Keratinocyte (primary cell): ENCODE measurements around the gene MAMDC2. TPM values are rescaled to one million over a fixed set of nuclear protein-coding genes. Genes with fewer than 3 reads are reported as not detected.

Source experiments
- DNase-seq: peaks from one replicate; pipeline ENCODE4 v3.0.0-alpha.2; 2011; ENCODE audit warnings: low read depth, missing footprints, low spot score
- FAIRE-seq: peaks from 2 replicates; lab custom pipeline; 2011; peaks lifted over from hg19 to GRCh38; lab: Jason Lieb, UNC
- H2AFZ ChIP-seq: 2 replicates; pipeline ENCODE4 v1.6.0; 2012; ENCODE audit warnings: low read length, control low read depth, inconsistent platforms; ENCODE audit not compliant: control insufficient read depth
- H3K27ac ChIP-seq: 2 replicates; pipeline ENCODE4 v1.5.1; 2011; ENCODE audit warnings: low read length; ENCODE audit not compliant: control insufficient read depth, insufficient read depth
- H3K27me3 ChIP-seq: 3 replicates; pipeline ENCODE4 v1.6.0; 2011; ENCODE audit warnings: low read length; ENCODE audit not compliant: control insufficient read depth, insufficient read depth; ENCODE audit errors: extremely low read depth
- H3K36me3 ChIP-seq, 2 experiments: 2 replicates in 1 of 2; 3 replicates in 1 of 2; pipeline ENCODE4 v1.5.1; 2011; ENCODE audit warnings: low read length in 2 of 2, mild to moderate bottlenecking in 1 of 2; ENCODE audit not compliant: control insufficient read depth in 2 of 2, insufficient read depth in 2 of 2; ENCODE audit errors: extremely low read depth in 1 of 2
- H3K4me1 ChIP-seq: 3 replicates; pipeline ENCODE4 v1.5.1; 2011; ENCODE audit warnings: low read length; ENCODE audit not compliant: control insufficient read depth, insufficient read depth; ENCODE audit errors: extremely low read depth
- H3K4me2 ChIP-seq: 3 replicates; pipeline ENCODE4 v1.6.0; 2011; ENCODE audit warnings: low read depth, low read length; ENCODE audit not compliant: control insufficient read depth, insufficient read depth; ENCODE audit errors: extremely low read depth
- H3K4me3 ChIP-seq, 3 experiments: fragments of 200-600 bp in 1 of 3; sonication (generic) in 1 of 3; 2 replicates in 2 of 3; 3 replicates in 1 of 3; pipeline ENCODE4 v1.5.1; 2011 to 2016; ENCODE audit warnings: low read length in 3 of 3, mild to moderate bottlenecking in 3 of 3, control low read depth in 2 of 3, inconsistent platforms in 1 of 3, low read depth in 1 of 3, mixed read lengths in 1 of 3, mixed run types in 1 of 3, moderate library complexity in 1 of 3; ENCODE audit not compliant: control insufficient read depth in 2 of 3, insufficient read depth in 2 of 3; ENCODE audit errors: extremely low read depth in 1 of 3
- H3K79me2 ChIP-seq: 2 replicates; pipeline ENCODE4 v1.6.0; 2012; ENCODE audit warnings: low read length; ENCODE audit not compliant: control insufficient read depth, insufficient read depth
- H3K9ac ChIP-seq: 3 replicates; pipeline ENCODE4 v1.6.0; 2011; ENCODE audit warnings: low read length; ENCODE audit not compliant: control insufficient read depth, insufficient read depth; ENCODE audit errors: extremely low read depth
- H3K9me1 ChIP-seq: 3 replicates; pipeline ENCODE4 v1.6.0; 2011; ENCODE audit warnings: low read length; ENCODE audit not compliant: control insufficient read depth, insufficient read depth; ENCODE audit errors: extremely low read depth
- H3K9me3 ChIP-seq: 2 replicates; pipeline ENCODE4 v1.5.1; 2012; ENCODE audit warnings: low read depth, low read length; ENCODE audit not compliant: control insufficient read depth
- H4K20me1 ChIP-seq: 3 replicates; pipeline ENCODE4 v1.6.0; 2011; ENCODE audit warnings: low read length; ENCODE audit not compliant: control insufficient read depth, insufficient read depth; ENCODE audit errors: extremely low read depth
- EZH2 ChIP-seq: IDR thresholded peaks from one replicate; pipeline ENCODE4 v1.6.1; 2012; ENCODE audit warnings: inconsistent platforms, mild to moderate bottlenecking, low read length, moderate library complexity
- dilution Hi-C: fragments of 300-500 bp; cut with MboI; formaldehyde crosslinking; loops from one replicate; pipeline ENCODE4 v1.7.0; 2020; ENCODE audit warnings: low sequenced_read_pairs; ENCODE audit not compliant: extremely low pct_ligation_motif_present
- polyA plus RNA-seq, 5 experiments: library from polyadenylated mRNA; depleted of rRNA in 3 of 5; stranded (reverse) in 3 of 5; stranded (forward) in 1 of 5; unstranded in 1 of 5; fragments of >200 nt; gene quantifications; 1 replicate in 1 of 5; 2 replicates in 3 of 5; 3 replicates in 1 of 5; pipeline versions ENCODE4 v1.2.1 to v1.2.3, GENCODE V29; 2011 to 2012; ENCODE audit warnings: missing spikeins in 2 of 5, low read depth in 1 of 5, low replicate concordance in 1 of 5
- TF ChIP-seq, protein P1 (sequence below), 3 experiments: IDR thresholded peaks in 1 of 3; conservative IDR thresholded peaks in 1 of 3; optimal IDR thresholded peaks in 1 of 3; 2 replicates in 2 of 3; 3 replicates in 1 of 3; pipeline versions ENCODE3 to v1.5.1; 2011; ENCODE audit warnings: low read length in 3 of 3, mild to moderate bottlenecking in 3 of 3, moderate library complexity in 2 of 3, control low read depth in 1 of 3, inconsistent platforms in 1 of 3; ENCODE audit not compliant: insufficient read depth in 2 of 3; ENCODE audit errors: extremely low read depth in 1 of 3

The MAMDC2 gene
- polyA plus RNA-seq, 1 donor (not counting 4 experiments of a cell fraction or from before 2014, with no cell fraction given), result 4.2 TPM

DNA sequence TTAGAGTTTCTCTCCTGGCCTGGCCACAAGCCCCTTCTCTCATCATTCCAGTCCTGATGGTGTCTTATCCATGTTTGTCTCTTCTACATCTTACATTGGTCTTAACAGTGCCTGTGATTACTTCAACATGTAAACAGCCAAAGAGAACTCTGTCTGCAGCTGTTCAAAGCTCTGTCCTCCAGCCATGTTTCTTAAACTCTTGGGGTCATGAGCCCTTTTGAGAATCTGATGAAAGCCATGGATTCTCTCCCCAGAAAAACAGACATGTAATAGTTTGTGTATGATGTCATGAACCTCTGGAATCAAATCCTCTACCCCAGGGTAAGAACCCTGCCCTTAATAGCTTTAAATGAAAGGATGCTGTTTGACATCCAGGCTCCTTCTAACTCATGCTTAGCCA is 30.1 kb downstream of the MAMDC2 start:
- Histone ChIP-seq H3K9me3 (no peaks in the 10 kb centered on the region), H4K20me1 (no peaks in the 10 kb centered on the region), H3K9me1 (no peaks in the 10 kb centered on the region), H3K79me2 (no peaks in the 10 kb centered on the region), H3K36me3 (no peaks in the 10 kb centered on the region), H3K9ac (no peak overlapping the region), H3K4me2 (no peak overlapping the region), H3K27ac (no peak overlapping the region), H3K4me1 (no peaks in the 10 kb centered on the region), H3K4me3 (no peak overlapping the region), H3K27me3 (no peaks in the 10 kb centered on the region), H2AFZ (no peak overlapping the region)
- dilution Hi-C loops, result no loop called here
- DNase-seq (no peak), FAIRE-seq (no peak)
- TF ChIP-seq EZH2, result no peak
- TF ChIP-seq, protein P1, sequence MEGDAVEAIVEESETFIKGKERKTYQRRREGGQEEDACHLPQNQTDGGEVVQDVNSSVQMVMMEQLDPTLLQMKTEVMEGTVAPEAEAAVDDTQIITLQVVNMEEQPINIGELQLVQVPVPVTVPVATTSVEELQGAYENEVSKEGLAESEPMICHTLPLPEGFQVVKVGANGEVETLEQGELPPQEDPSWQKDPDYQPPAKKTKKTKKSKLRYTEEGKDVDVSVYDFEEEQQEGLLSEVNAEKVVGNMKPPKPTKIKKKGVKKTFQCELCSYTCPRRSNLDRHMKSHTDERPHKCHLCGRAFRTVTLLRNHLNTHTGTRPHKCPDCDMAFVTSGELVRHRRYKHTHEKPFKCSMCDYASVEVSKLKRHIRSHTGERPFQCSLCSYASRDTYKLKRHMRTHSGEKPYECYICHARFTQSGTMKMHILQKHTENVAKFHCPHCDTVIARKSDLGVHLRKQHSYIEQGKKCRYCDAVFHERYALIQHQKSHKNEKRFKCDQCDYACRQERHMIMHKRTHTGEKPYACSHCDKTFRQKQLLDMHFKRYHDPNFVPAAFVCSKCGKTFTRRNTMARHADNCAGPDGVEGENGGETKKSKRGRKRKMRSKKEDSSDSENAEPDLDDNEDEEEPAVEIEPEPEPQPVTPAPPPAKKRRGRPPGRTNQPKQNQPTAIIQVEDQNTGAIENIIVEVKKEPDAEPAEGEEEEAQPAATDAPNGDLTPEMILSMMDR (optimal IDR thresholded peaks at IDR 0.05 in 1 of 3, IDR thresholded peaks at IDR 0.05 in 1 of 3, conservative IDR thresholded peaks at IDR 0.05 in 1 of 3; ENCODE audit: extremely low read depth in 1 of 3, insufficient read depth in 2 of 3, low read length in 3 of 3), result no peak

DNA sequence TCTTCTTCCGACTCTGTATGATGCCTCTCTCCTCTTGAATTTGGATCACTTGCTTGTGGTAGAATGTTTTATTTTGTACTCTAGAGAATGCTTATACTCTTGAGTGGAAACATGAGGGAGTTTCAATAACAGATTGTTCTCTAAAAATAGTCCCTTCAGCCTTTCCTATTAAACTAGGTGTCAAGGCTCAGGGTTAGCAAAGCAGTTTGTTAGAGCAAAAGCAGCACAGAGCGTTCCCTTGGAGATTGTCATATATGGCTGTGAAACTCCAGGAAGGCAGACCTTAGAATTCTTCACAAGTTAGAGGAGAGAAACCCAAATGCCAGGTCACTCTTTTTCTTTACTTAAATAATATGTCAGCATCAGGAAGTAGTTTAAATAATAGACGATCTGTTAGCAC is 33.0 kb downstream of the MAMDC2 start:
- Histone ChIP-seq H3K4me3 (no peak overlapping the region), H3K27ac (no peak overlapping the region), H3K9me3 (no peaks in the 10 kb centered on the region), H3K9me1 (no peaks in the 10 kb centered on the region), H4K20me1 (no peaks in the 10 kb centered on the region), H3K36me3 (no peaks in the 10 kb centered on the region), H3K4me1 (peaks cover 3% of the 10 kb centered on the region), H3K27me3 (no peaks in the 10 kb centered on the region), H3K9ac (no peak overlapping the region), H2AFZ (no peak overlapping the region), H3K4me2 (no peak overlapping the region), H3K79me2 (no peaks in the 10 kb centered on the region)
- DNase-seq (no peak), FAIRE-seq (no peak)
- TF ChIP-seq EZH2, result no peak
- TF ChIP-seq, protein P1 (optimal IDR thresholded peaks at IDR 0.05 in 1 of 3, IDR thresholded peaks at IDR 0.05 in 1 of 3, conservative IDR thresholded peaks at IDR 0.05 in 1 of 3; ENCODE audit: extremely low read depth in 1 of 3, insufficient read depth in 2 of 3, low read length in 3 of 3), result no peak
- dilution Hi-C loops, result no loop called here
